ENCODE measurements around the gene CAMK2A.

CAMK2A gene

DNA sequence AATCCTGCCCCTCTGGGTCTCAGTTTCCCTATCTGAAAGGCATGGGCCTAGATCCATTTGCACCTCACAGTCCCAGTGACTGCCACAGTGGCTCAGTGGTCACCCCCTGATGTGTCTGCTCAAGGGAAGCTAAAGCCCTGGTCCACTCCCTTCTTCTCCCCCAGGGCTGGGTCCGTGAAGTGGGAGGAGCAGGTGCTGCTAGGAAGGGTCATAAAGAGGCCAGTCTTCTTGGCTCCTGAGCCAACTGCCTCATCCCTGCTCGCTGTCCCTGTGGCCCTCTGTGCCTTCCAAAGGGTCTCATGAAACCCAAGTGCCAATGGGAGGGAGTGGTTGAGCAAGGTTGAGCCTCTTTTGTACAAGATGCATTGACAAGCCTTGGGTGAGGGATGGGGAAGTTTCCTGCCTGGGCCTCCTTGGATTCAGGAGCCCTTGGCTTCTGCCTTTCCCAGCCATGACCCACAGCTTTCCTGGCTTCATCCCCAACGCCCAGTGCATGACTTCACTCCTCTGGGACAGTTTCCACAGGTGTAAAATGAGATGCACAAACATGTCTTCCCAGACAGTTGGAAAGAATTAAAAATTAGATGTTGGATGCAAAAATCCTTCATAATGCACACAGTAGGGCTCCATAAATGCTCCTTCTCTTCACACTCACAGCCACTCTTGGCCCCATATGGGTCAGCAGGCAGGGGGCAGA, 101.3 kb downstream of the CAMK2A start:
- Mint-ChIP-seq H3K9me3 (no peaks in the 10 kb centered on the region), H3K27ac (no peak overlapping the region), H3K4me1 (ENCODE audit: low read depth in 2 of 2) (no peaks in the 10 kb centered on the region), H3K27me3 (peaks cover 41 to 76% of the 10 kb centered on the region in 2 donors), H3K36me3 (ENCODE audit: insufficient read depth) (no peaks in the 10 kb centered on the region), H3K4me3 (no peak overlapping the region)
- ATAC-seq (replicated peaks) = no peak
- DNase-seq = no peak

DNA sequence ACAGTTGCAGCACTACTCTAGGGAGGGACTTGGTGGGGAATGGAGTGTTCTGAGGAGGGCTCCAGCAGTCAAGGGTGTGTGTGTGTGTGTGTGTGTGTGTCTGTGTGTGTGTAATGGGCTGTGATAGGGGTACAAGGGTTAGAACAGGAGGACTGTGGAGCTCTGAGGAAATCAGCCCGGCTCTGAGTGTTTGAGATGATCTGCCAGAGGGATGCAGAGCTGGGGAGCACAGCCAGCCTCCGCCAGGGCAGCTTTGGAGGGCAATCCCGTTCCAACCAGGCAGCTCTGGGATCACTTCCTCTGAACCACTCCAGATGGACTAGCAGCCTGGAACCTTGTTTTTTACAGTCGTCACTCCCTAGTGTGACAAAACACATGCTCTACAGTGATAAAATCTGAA, 102.7 kb downstream of the CAMK2A start:
- no peaks in the 10 kb centered on the region for H3K4me1 Mint-ChIP-seq (ENCODE audit: low read depth in 2 of 2)

DNA sequence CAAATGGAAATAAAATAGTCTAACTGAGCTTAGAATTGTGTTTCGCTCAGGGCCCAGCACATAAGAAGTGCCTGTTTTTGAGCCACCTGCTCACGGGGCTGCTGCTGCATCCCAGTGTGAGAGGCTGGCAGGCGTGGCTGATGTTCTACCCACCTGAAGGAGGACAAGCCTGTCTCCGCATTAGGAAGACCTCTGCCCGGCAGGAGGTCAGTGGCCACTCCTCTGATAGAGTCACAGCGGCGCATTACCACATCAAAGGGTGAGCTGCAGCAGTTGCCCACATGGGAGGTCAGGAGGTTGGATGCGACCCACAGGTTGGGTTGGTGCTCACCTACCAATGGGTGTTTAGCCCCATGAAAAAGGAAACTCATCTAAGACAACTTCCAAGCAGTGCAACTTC, 103.4 kb downstream of the CAMK2A start:
- H3K27me3 Mint-ChIP-seq = peaks cover 29 to 76% of the 10 kb centered on the region in 2 donors
- no peaks in the 10 kb centered on the region for H3K4me1 Mint-ChIP-seq (ENCODE audit: low read depth in 2 of 2)
- ATAC-seq (replicated peaks) (no peak), DNase-seq (no peak)
- H3K27ac Mint-ChIP-seq = no peak overlapping the region
- no peaks in the 10 kb centered on the region for H3K36me3 Mint-ChIP-seq (ENCODE audit: insufficient read depth)
- no peak overlapping the region for H3K4me3 Mint-ChIP-seq
- no peaks in the 10 kb centered on the region for H3K9me3 Mint-ChIP-seq

More for the DNA sequence above, 102.7 kb downstream of the CAMK2A start:
- no peak for DNase-seq
- H3K36me3 Mint-ChIP-seq (ENCODE audit: insufficient read depth) = no peaks in the 10 kb centered on the region
- no peak overlapping the region for H3K27ac Mint-ChIP-seq
- H3K27me3 Mint-ChIP-seq = peaks cover 30 to 76% of the 10 kb centered on the region in 2 donors
- H3K9me3 Mint-ChIP-seq = no peaks in the 10 kb centered on the region
- no peak overlapping the region for H3K4me3 Mint-ChIP-seq
- ATAC-seq (replicated peaks) = no peak

DNA sequence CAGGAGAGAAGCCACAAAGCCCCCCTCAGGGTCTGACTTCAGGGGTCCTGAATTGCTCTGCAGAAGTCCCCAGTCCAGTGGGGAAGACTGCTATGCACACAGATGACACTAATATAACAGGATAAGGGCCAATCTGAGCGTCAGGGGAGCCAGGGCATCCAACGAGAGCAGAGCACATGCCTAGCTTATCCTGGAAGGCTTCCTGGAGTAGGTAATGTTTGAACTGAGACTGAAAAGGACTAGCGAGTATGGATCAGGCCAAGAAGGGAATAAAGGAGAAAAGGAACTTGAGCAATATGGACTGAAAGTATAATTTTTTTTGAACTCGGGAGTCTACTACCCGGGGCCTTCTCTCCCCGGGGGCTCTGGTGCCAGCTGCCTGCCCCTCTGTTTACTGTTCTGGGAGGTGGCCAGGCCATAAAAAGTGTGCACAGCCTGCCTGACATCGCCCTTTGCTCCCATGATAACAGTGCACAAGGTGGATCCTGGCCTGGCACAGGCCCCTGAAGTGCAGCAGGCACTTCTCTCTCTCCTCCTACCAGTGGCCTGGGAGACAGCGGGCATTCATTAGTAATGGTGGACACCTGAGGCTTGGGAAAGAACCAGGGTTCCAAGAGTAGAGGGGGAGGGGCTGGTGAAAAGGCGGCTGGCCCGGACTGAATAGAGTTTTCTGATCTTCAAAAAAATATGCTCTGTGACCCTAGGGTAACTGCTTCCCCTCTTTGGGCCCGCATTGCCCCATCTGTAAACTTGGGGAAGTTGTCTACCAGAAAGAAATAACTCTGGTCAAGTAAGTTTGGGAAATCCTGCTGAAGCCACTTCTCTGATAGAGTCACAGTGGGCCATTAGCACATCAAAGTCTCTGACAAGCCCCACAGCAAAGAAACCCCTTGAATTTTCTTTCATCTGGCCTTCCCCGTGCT, 104.3 kb downstream of the CAMK2A start:
- ATAC-seq (replicated peaks) = no peak

DNA sequence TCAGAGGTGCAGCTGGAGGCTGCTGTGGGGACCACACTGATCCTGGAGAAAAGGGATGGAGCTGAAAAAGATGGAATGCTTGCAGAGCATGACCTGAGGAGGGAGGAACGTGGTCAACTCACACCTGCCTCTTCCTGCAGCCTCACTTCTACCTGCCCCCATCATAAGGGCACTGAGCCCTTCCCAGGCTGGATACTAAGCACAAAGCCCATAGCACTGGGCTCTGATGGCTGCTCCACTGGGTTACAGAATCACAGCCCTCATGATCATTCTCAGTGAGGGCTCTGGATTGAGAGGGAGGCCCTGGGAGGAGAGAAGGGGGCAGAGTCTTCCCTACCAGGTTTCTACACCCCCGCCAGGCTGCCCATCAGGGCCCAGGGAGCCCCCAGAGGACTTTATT, 105.6 kb downstream of the CAMK2A start:
- Mint-ChIP-seq H3K27ac (no peak overlapping the region), H3K27me3 (peaks cover 16 to 67% of the 10 kb centered on the region in 2 donors), H3K4me3 (no peak overlapping the region), H3K4me1 (ENCODE audit: low read depth in 2 of 2) (no peaks in the 10 kb centered on the region), H3K9me3 (no peaks in the 10 kb centered on the region), H3K36me3 (ENCODE audit: insufficient read depth) (no peaks in the 10 kb centered on the region)
- ATAC-seq (replicated peaks) = no peak
- DNase-seq = no peak

More for the DNA sequence above, 104.3 kb downstream of the CAMK2A start:
- Mint-ChIP-seq H3K36me3 (ENCODE audit: insufficient read depth) (no peaks in the 10 kb centered on the region), H3K4me1 (ENCODE audit: low read depth in 2 of 2) (no peaks in the 10 kb centered on the region), H3K27ac (no peak overlapping the region), H3K4me3 (no peak overlapping the region), H3K9me3 (no peaks in the 10 kb centered on the region), H3K27me3 (peaks cover 24 to 68% of the 10 kb centered on the region in 2 donors)
- no peak for DNase-seq

DNA sequence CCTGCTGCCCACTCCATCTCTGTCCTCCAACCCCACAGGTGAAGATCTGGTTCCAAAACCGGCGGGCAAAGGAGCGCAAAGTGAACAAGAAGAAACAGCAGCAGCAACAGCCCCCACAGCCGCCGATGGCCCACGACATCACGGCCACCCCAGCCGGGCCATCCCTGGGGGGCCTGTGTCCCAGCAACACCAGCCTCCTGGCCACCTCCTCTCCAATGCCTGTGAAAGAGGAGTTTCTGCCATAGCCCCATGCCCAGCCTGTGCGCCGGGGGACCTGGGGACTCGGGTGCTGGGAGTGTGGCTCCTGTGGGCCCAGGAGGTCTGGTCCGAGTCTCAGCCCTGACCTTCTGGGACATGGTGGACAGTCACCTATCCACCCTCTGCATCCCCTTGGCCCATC, 106.1 kb downstream of the CAMK2A start:
- DNase-seq (no peak), ATAC-seq (replicated peaks) (no peak)
- Mint-ChIP-seq H3K9me3 (no peaks in the 10 kb centered on the region), H3K4me3 (no peak overlapping the region), H3K4me1 (ENCODE audit: low read depth in 2 of 2) (no peaks in the 10 kb centered on the region), H3K27me3 (peaks cover 20 to 67% of the 10 kb centered on the region in 2 donors), H3K36me3 (ENCODE audit: insufficient read depth) (no peaks in the 10 kb centered on the region), H3K27ac (no peak overlapping the region)

DNA sequence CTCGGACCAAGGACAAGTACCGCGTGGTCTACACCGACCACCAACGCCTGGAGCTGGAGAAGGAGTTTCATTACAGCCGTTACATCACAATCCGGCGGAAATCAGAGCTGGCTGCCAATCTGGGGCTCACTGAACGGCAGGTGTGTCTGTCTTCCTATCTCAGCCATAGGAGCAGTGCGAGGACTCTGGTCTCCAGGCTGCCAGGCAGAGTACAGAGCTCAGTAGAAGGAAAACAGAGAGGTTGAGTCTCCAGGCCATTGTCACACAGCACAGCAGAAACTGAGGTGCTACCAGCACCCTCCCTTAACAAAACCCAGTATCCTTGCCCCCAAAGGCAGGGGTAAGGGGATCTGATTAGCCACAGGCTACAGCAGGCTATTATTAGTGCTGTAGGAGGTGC, 106.8 kb downstream of the CAMK2A start:
- Mint-ChIP-seq H3K27ac (no peak overlapping the region), H3K36me3 (ENCODE audit: insufficient read depth) (no peaks in the 10 kb centered on the region), H3K4me3 (no peak overlapping the region), H3K27me3 (peaks cover 20 to 68% of the 10 kb centered on the region in 2 donors), H3K9me3 (no peaks in the 10 kb centered on the region), H3K4me1 (ENCODE audit: low read depth in 2 of 2) (no peaks in the 10 kb centered on the region)
- DNase-seq = no peak
- ATAC-seq (replicated peaks) = no peak

DNA sequence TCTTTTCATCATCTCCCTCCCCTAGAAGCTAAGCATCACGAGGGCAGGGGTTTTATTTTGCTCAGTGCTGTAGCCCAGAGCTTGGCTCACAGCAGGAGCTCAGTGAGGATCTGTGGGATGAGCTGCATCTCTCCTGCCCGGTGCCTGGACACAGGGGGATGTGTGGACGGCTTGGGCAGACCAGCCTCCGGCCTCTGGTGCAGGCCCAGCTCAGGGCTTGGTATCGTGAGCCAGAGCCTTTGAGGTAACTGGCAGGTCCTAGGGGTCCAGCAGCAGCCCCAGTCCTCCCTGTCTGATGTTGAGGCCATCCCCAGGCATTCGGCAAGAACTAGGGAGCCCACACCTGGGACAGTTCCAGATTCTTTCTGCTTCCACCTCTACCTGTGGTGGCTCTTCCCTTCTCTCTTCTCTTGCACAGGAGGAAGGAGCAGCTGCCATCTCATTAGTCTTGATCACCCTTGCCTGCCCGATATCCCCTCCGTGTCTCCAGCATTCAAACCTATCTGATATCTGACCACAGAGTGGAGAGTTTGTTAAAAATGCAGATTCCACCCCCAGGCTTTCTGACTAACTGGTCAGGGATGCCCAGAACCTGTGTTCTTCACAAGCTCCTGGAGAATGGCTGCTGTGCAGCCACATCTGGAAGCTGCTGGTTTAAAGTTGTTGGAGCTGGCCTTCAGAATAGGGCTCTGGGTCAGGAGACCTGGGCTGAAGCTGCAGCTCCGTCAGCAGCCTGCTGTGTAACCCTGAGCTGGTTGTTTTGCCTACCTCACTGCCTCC, 107.6 kb downstream of the CAMK2A start:
- Mint-ChIP-seq H3K9me3 (no peaks in the 10 kb centered on the region), H3K4me1 (ENCODE audit: low read depth in 2 of 2) (no peaks in the 10 kb centered on the region), H3K36me3 (ENCODE audit: insufficient read depth) (no peaks in the 10 kb centered on the region), H3K27me3 (peaks cover 14 to 63% of the 10 kb centered on the region in 2 donors), H3K4me3 (no peak overlapping the region), H3K27ac (no peak overlapping the region)
- DNase-seq (no peak), ATAC-seq (replicated peaks) (no peak)

DNA sequence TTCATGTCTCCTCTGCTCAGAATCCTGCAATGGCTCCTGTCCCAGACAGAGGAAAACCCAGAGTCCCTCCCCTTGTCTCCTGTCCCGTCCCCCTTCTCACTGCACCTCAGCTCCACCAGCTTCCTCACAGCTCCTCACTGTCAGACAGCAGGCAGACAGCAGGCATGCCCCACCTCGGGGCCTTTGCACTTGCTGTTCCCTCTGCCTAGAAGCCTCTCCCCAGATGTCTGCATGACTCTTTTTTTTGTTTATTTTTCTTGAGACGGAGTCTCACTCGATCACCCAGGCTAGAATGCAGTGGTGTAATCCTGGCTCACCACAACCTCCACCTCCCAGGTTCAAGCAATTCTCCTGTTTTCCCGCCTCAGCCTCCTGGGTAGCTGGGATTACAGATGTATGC, 108.5 kb downstream of the CAMK2A start:
- Mint-ChIP-seq H3K36me3 (ENCODE audit: insufficient read depth) (no peaks in the 10 kb centered on the region), H3K27ac (no peak overlapping the region)

DNA sequence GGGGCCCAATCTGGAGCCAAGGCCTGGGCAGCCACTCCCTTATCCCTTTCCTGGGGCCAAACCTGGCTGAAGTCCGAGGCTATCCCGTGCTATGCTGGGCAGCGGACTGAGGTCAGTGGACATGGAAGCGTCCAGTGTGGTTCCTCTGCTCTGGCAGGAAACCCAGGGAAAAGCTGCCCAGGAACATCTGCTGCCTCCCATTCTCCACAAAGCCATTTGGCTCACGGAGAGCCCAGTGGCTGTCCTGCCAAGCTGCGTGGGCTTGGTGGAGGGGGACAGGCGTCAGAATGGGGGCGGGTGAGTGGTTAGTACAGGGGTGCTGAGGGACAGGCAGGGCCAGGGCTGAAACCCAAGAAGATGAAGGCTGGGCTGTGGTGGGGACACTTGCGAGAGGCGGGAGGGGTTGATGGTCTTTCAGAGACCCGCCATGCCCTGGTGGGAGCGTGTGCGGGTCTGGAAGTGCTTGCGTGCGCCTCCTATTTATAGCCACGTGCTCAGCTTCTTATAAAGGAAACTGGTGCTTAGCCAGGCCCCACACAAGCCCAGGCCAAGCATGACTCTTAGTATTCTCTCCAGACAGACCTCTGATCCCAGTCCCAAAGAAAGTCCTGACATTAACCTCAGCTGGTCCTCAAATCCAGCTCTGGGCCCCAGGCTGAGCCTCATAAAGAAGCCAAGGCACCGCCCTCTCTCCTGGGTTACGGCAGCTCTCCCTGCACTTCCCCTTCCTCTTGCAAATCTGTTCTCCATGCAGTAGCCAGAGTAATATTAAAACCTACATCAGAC, 109.1 kb downstream of the CAMK2A start:
- Mint-ChIP-seq H3K36me3 (ENCODE audit: insufficient read depth) (no peaks in the 10 kb centered on the region), H3K27me3 (peaks cover 22 to 66% of the 10 kb centered on the region in 2 donors), H3K4me1 (ENCODE audit: low read depth in 2 of 2) (no peaks in the 10 kb centered on the region), H3K9me3 (no peaks in the 10 kb centered on the region), H3K27ac (no peak overlapping the region), H3K4me3 (no peak overlapping the region)
- ATAC-seq (replicated peaks) (no peak), DNase-seq (no peak)

More for the DNA sequence above, 108.5 kb downstream of the CAMK2A start:
- no peak for DNase-seq
- no peak for ATAC-seq (replicated peaks)
- no peak overlapping the region for H3K4me3 Mint-ChIP-seq
- no peaks in the 10 kb centered on the region for H3K4me1 Mint-ChIP-seq (ENCODE audit: low read depth in 2 of 2)
- no peaks in the 10 kb centered on the region for H3K9me3 Mint-ChIP-seq
- peaks cover 16 to 63% of the 10 kb centered on the region in 2 donors for H3K27me3 Mint-ChIP-seq

DNA sequence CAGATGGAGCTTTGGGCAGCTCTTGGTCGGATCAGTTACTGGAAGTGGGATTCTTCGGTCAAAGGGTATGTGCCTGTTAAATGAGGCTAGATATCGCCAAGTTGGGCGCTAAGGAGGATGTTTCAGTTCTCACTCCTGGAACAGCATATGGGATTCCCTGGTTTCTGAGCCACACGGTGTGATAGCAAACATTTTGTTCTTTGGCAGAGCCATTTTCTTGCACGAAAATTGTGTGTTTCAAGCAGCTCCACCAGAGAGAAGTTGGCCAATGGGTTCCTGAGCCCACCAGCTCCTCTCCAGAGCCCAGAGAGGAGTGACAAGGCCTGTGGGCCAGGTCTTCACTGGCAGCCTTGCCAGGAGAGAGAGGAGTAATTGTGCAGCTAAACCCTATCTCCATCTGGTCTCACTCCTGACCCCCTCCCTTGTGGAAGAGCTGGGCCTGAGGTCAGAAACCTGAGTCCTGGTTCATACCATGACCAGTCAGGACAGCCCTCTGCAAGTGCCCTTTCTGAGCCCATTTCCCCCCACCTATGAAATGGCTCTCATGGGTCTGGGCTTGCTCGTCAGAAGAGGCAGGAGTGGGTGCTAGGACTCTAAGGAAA, 110.5 kb downstream of the CAMK2A start:
- Mint-ChIP-seq H3K4me1 (ENCODE audit: low read depth in 2 of 2) (no peaks in the 10 kb centered on the region), H3K27me3 (peaks cover 23 to 70% of the 10 kb centered on the region in 2 donors), H3K4me3 (no peak overlapping the region), H3K27ac (no peak overlapping the region), H3K9me3 (no peaks in the 10 kb centered on the region), H3K36me3 (ENCODE audit: insufficient read depth) (no peaks in the 10 kb centered on the region)
- DNase-seq = no peak
- no peak for ATAC-seq (replicated peaks)

DNA sequence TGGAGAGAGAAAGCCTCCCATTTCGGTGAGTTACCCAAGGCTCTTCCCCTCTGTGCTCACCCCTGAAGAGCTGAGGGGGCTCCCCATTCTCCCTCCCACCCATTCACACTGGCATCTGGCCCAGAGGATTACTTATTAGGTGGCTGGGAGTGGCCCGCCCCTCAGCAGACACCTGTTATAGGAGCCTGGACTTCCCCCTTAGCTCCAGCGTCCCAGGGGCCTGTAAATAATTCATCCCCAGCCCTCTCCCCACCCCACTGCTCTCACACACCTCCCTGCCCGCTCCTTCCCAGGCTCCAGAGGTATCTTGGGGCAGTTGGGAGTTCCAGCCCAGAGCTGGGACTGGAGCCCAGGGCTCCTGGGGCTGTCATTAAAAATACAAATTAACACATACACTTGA, 111.3 kb downstream of the CAMK2A start:
- no peak for ATAC-seq (replicated peaks)
- H3K27me3 Mint-ChIP-seq = peaks cover 31 to 73% of the 10 kb centered on the region in 2 donors
- no peak overlapping the region for H3K27ac Mint-ChIP-seq
- no peak for DNase-seq
- no peaks in the 10 kb centered on the region for H3K4me1 Mint-ChIP-seq (ENCODE audit: low read depth in 2 of 2)
- no peaks in the 10 kb centered on the region for H3K36me3 Mint-ChIP-seq (ENCODE audit: insufficient read depth)
- no peak overlapping the region for H3K4me3 Mint-ChIP-seq
- no peaks in the 10 kb centered on the region for H3K9me3 Mint-ChIP-seq

Measured in effector memory CD8-positive, alpha-beta T cell (primary cell).